ENCODE data around the gene HTR4. TPM values are rescaled to one million over a fixed set of nuclear protein-coding genes. Genes with fewer than 3 reads are reported as not detected.

Gene HTR4
- total RNA-seq, 6 experiments from 2014 or later = not detected

GRCh38 chr5:148523139-148523538, 131.2 kb downstream of the HTR4 start:
- Mint-ChIP-seq H3K9me3 (no peaks in the 10 kb centered on the region), H3K27ac (no peak overlapping the region), H3K4me1 (ENCODE audit: low read depth) (no peaks in the 10 kb centered on the region), H3K36me3 (ENCODE audit: low read depth) (no peaks in the 10 kb centered on the region), H3K4me3 (no peak overlapping the region), H3K27me3 (ENCODE audit: insufficient read depth) (no peaks in the 10 kb centered on the region; the same call in 1 of the 2 replicates)
- TF ChIP-seq, protein P1, sequence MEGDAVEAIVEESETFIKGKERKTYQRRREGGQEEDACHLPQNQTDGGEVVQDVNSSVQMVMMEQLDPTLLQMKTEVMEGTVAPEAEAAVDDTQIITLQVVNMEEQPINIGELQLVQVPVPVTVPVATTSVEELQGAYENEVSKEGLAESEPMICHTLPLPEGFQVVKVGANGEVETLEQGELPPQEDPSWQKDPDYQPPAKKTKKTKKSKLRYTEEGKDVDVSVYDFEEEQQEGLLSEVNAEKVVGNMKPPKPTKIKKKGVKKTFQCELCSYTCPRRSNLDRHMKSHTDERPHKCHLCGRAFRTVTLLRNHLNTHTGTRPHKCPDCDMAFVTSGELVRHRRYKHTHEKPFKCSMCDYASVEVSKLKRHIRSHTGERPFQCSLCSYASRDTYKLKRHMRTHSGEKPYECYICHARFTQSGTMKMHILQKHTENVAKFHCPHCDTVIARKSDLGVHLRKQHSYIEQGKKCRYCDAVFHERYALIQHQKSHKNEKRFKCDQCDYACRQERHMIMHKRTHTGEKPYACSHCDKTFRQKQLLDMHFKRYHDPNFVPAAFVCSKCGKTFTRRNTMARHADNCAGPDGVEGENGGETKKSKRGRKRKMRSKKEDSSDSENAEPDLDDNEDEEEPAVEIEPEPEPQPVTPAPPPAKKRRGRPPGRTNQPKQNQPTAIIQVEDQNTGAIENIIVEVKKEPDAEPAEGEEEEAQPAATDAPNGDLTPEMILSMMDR (IDR thresholded peaks at IDR 0.05) = no peak
- no peak for DNase-seq

DNA sequence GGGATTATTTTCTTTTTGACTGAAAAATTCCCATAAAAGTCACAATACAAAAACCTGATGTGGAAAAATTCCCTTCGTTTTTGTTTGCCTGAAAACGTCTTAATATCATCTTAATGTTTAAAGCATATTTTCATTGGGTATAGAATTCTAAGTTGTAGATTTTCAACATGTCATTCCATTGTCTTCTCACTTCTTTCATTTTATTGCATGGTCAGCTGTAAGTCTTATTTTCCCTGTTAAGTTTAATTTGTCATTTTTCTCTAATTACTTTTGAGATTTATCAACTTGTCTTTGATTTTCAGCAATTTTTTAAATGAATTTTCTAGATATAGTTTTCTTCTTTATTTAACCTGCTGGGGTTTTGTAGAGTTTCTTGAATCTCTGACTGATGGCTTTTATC, 138.9 kb downstream of the HTR4 start:
- Mint-ChIP-seq H3K36me3 (ENCODE audit: low read depth) (no peaks in the 10 kb centered on the region), H3K4me3 (no peak overlapping the region), H3K27me3 (ENCODE audit: insufficient read depth) (no peaks in the 10 kb centered on the region; the same call in 1 of the 2 replicates), H3K27ac (no peak overlapping the region), H3K4me1 (ENCODE audit: low read depth) (no peaks in the 10 kb centered on the region), H3K9me3 (no peaks in the 10 kb centered on the region)
- no peak for DNase-seq
- TF ChIP-seq, protein P1 (IDR thresholded peaks at IDR 0.05) = no peak

- H3K27me3 Mint-ChIP-seq (ENCODE audit: insufficient read depth) = no peaks in the 10 kb centered on the region
- H3K9me3 Mint-ChIP-seq = no peaks in the 10 kb centered on the region
- TF ChIP-seq, protein P1 (IDR thresholded peaks at IDR 0.05) = no peak
- H3K27ac Mint-ChIP-seq = no peak overlapping the region
- H3K4me1 Mint-ChIP-seq (ENCODE audit: low read depth) = no peaks in the 10 kb centered on the region
- DNase-seq = no peak
- no peak overlapping the region for H3K4me3 Mint-ChIP-seq
- H3K36me3 Mint-ChIP-seq (ENCODE audit: low read depth) = no peaks in the 10 kb centered on the region
These were observed 140.0 kb downstream of the HTR4 start for GRCh38 chr5:148514344-148514743.

DNA sequence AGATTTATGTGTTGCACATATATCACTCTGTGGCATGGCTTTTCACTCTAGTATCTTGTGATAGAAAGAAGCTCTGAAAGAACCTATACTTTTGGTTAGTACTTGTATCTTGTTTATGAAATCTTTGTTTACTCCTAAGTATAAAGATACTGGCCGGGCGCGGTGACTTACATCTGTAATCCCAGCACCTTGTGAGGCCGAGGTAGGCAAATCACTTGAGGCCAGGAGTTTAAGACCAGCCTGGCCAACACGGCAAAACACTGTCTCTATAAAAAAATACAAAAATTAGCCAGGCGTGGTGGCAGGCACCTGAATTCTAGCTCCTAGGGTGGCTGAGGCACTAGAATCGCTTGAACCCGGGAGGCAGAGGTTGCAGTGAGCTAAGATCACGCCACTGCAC, 141.8 kb downstream of the HTR4 start:
- Mint-ChIP-seq H3K4me1 (ENCODE audit: low read depth) (no peaks in the 10 kb centered on the region), H3K4me3 (no peak overlapping the region), H3K27me3 (ENCODE audit: insufficient read depth) (no peaks in the 10 kb centered on the region), H3K27ac (no peak overlapping the region), H3K9me3 (no peaks in the 10 kb centered on the region), H3K36me3 (ENCODE audit: low read depth) (no peaks in the 10 kb centered on the region)
- TF ChIP-seq, protein P1 (IDR thresholded peaks at IDR 0.05) = no peak
- no peak for DNase-seq

GRCh38 chr5:148511810-148512347, 142.4 kb downstream of the HTR4 start:
- Mint-ChIP-seq H3K27me3 (ENCODE audit: insufficient read depth) (no peaks in the 10 kb centered on the region), H3K4me3 (no peak overlapping the region), H3K27ac (no peak overlapping the region), H3K9me3 (no peaks in the 10 kb centered on the region), H3K4me1 (ENCODE audit: low read depth) (no peaks in the 10 kb centered on the region), H3K36me3 (ENCODE audit: low read depth) (no peaks in the 10 kb centered on the region)
- TF ChIP-seq, protein P1 (IDR thresholded peaks at IDR 0.05) = no peak
- DNase-seq = no peak

DNA sequence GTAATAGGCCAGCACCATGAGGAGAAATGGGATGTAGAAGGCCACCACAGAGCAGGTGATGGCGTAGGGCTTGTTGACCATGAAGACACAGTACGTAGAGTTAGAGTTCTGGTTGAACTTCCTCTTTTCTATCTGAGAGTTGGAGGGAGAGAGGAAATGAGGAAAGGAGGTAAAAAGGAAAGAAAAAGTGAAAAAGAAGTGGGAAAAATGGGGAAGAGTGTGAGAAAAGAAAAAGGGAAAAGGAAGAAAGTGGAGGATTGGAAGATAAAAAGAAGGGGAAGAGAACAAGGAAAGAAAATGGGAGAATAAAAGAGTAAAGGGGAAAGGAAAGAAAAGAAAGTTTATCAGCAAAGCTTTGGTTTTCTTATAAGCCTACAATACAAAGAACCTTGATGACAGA, 144.4 kb downstream of the HTR4 start:
- Mint-ChIP-seq H3K4me3 (no peak overlapping the region), H3K9me3 (no peaks in the 10 kb centered on the region), H3K27ac (no peak overlapping the region), H3K4me1 (ENCODE audit: low read depth) (no peaks in the 10 kb centered on the region), H3K27me3 (ENCODE audit: insufficient read depth) (no peaks in the 10 kb centered on the region), H3K36me3 (ENCODE audit: low read depth) (no peaks in the 10 kb centered on the region)
- TF ChIP-seq, protein P1 (IDR thresholded peaks at IDR 0.05) = no peak
- DNase-seq = no peak
